SK-N-SH (cell line): ENCODE results near the gene DCAF17. TPM values are rescaled to one million over a fixed set of nuclear protein-coding genes. Genes with fewer than 3 reads are reported as not detected.

ENCODE experiments used
- CTCF ChIA-PET: fragments of 300-600, 350-600 bp; formaldehyde crosslinking; extraction: SDS; loops from one replicate; lab custom pipeline; 2021; lab: Yijun Ruan, JAX
- POLR2A ChIA-PET: fragments of 350-600 bp; sonication (Branson Sonifier 250); formaldehyde crosslinking; extraction: SDS; loops from one replicate; lab custom pipeline; 2020; ENCODE audit warnings: antibody characterized with exemption, inconsistent platforms; lab: Yijun Ruan, JAX
- DNase-seq: peaks from one replicate; pipeline ENCODE4 v3.0.0; 2012
- H2AFZ ChIP-seq: fragments of 200-600 bp; sonication (generic); 2 replicates; pipeline ENCODE4 v1.8.1; 2016; ENCODE audit warnings: antibody characterized with exemption, mild to moderate bottlenecking, low read depth
- H3F3A ChIP-seq: fragments of 200-600 bp; sonication (generic); replicated peaks from 2 replicates; pipeline ENCODE3; 2016; ENCODE audit warnings: antibody characterized with exemption, mild to moderate bottlenecking; ENCODE audit not compliant: insufficient read depth
- H3K27ac ChIP-seq, 2 experiments: fragments of 200-500 bp in 1 of 2; fragments of 200-600 bp in 1 of 2; sonication (Bioruptor generic) in 1 of 2; sonication (generic), shearing (Covaris generic) in 1 of 2; 2 replicates each; pipeline versions ENCODE4 v1.5.1 to v1.6.1; 2014 to 2016; ENCODE audit warnings: low read depth in 2 of 2, inconsistent platforms in 1 of 2, low read length in 1 of 2, mild to moderate bottlenecking in 1 of 2, mixed read lengths in 1 of 2
- H3K27me3 ChIP-seq: fragments of 200-600 bp; sonication (generic), shearing (Covaris generic); 2 replicates; pipeline ENCODE4 v1.6.1; 2016; ENCODE audit warnings: mixed run types; ENCODE audit not compliant: insufficient read depth
- H3K36me3 ChIP-seq, 2 experiments: fragments of 200-500 bp in 1 of 2; fragments of 200-600 bp in 1 of 2; sonication (Bioruptor generic) in 1 of 2; sonication (generic) in 1 of 2; replicated peaks in 1 of 2; 2 replicates each; pipeline versions ENCODE3 to v1.5.1; 2014 to 2016; ENCODE audit warnings: low read length in 1 of 2, mild to moderate bottlenecking in 1 of 2; ENCODE audit not compliant: insufficient read depth in 2 of 2, control insufficient read depth in 1 of 2
- H3K4me1 ChIP-seq, 2 experiments: fragments of 200-500 bp in 1 of 2; fragments of 200-600 bp in 1 of 2; sonication (Bioruptor generic) in 1 of 2; sonication (generic), shearing (Covaris generic) in 1 of 2; 2 replicates each; pipeline versions ENCODE4 v1.5.1 to v1.6.1; 2014 to 2016; ENCODE audit warnings: low read depth in 1 of 2, low read length in 1 of 2, mixed run types in 1 of 2; ENCODE audit not compliant: insufficient read depth in 2 of 2, control insufficient read depth in 1 of 2
- H3K4me2 ChIP-seq: fragments of 200-600 bp; sonication (generic), shearing (Covaris generic); 2 replicates; pipeline ENCODE4 v1.6.1; 2017; ENCODE audit warnings: mixed run types
- H3K4me3 ChIP-seq, 2 experiments: fragments of 200-500 bp in 1 of 2; fragments of 200-600 bp in 1 of 2; sonication (Bioruptor generic) in 1 of 2; sonication (generic), shearing (Covaris generic) in 1 of 2; 2 replicates each; pipeline versions ENCODE4 v1.5.1 to v1.8.1; 2014 to 2016; ENCODE audit warnings: low read depth in 2 of 2, inconsistent platforms in 1 of 2, low read length in 1 of 2, mild to moderate bottlenecking in 1 of 2, mixed read lengths in 1 of 2, moderate library complexity in 1 of 2
- H3K79me2 ChIP-seq: fragments of 200-600 bp; sonication (generic); 2 replicates; pipeline ENCODE4 v1.8.1; 2017; ENCODE audit warnings: mild to moderate bottlenecking; ENCODE audit not compliant: insufficient read depth
- H3K9ac ChIP-seq: fragments of 200-600 bp; sonication (generic); 2 replicates; pipeline ENCODE4 v1.6.1; 2017; ENCODE audit warnings: mixed run types
- H3K9me2 ChIP-seq: fragments of 200-600 bp; sonication (generic); 2 replicates; pipeline ENCODE4 v1.6.1; 2017; ENCODE audit warnings: mixed run types
- H3K9me3 ChIP-seq: fragments of 200-600 bp; sonication (generic); 2 replicates; pipeline ENCODE4 v1.6.1; 2017; ENCODE audit warnings: mixed run types, mild to moderate bottlenecking, moderate library complexity
- H4K20me1 ChIP-seq: fragments of 200-600 bp; sonication (generic); 2 replicates; pipeline ENCODE4 v1.6.1; 2017; ENCODE audit warnings: mild to moderate bottlenecking, mixed run types; ENCODE audit not compliant: insufficient read depth
- CHD2 ChIP-seq: fragments of 150-350 bp; IDR thresholded peaks from 2 replicates; pipeline ENCODE4 v1.6.1; 2018; ENCODE audit warnings: low read length; ENCODE audit not compliant: partially characterized antibody
- EP300 ChIP-seq, 2 experiments: IDR thresholded peaks; 2 replicates each; pipeline versions ENCODE4 v1.4.0 to v1.6.1; 2012; ENCODE audit warnings: borderline replicate concordance in 1 of 2, low read depth in 1 of 2, low read length in 1 of 2
- EZH2phosphoT487 ChIP-seq: fragments of 200-600 bp; sonication (generic); IDR thresholded peaks from 2 replicates; pipeline ENCODE4 v1.6.1; 2017; ENCODE audit warnings: low read depth, mixed run types, mild to moderate bottlenecking, antibody characterized with exemption, moderate library complexity, borderline replicate concordance
- MXI1 ChIP-seq: IDR thresholded peaks from 2 replicates; pipeline ENCODE4 v1.6.1; 2012; ENCODE audit warnings: mild to moderate bottlenecking, low read depth, low read length, improper control_type of control experiment
- RAD21 ChIP-seq: IDR thresholded peaks from 2 replicates; pipeline ENCODE4 v1.6.1; 2012; ENCODE audit warnings: mild to moderate bottlenecking, low read length
- REST ChIP-seq: IDR thresholded peaks from 2 replicates; pipeline ENCODE4 v1.6.1; 2012; ENCODE audit warnings: mild to moderate bottlenecking, low read depth, low read length, moderate library complexity
- RXRA ChIP-seq: IDR thresholded peaks from 2 replicates; pipeline ENCODE4 v1.4.0; 2012; ENCODE audit warnings: low read depth, mild to moderate bottlenecking, borderline replicate concordance
- SIN3A ChIP-seq: IDR thresholded peaks from 2 replicates; pipeline ENCODE4 v1.6.1; 2012; ENCODE audit warnings: low read depth, mild to moderate bottlenecking, low read length, moderate library complexity, borderline replicate concordance
- TCF12 ChIP-seq: IDR thresholded peaks from 2 replicates; pipeline ENCODE4 v1.4.0; 2012
- USF1 ChIP-seq: IDR thresholded peaks from 2 replicates; pipeline ENCODE4 v1.4.0; 2012; ENCODE audit warnings: low read depth, borderline replicate concordance
- USF2 ChIP-seq: fragments of 150-350 bp; IDR thresholded peaks from 2 replicates; pipeline ENCODE4 v1.6.1; 2017; ENCODE audit warnings: antibody characterized with exemption, low read length, low read depth, borderline replicate concordance
- YY1 ChIP-seq: IDR thresholded peaks from 2 replicates; pipeline ENCODE4 v1.4.0; 2012; ENCODE audit warnings: low read depth, mild to moderate bottlenecking
- polyA plus RNA-seq, 3 experiments: library from polyadenylated mRNA; depleted of rRNA; stranded (reverse); fragments of >200 nt; gene quantifications; 2 replicates each; pipeline ENCODE4 v1.2.3, GENCODE V29; 2012
- TF ChIP-seq, protein P1 (sequence below): IDR thresholded peaks from 2 replicates; pipeline ENCODE4 v1.4.0; 2012; ENCODE audit warnings: low read depth, borderline replicate concordance
- TF ChIP-seq, protein P2 (sequence below): fragments of 150-350 bp; IDR thresholded peaks from 2 replicates; pipeline ENCODE4 v1.6.1; 2016; ENCODE audit warnings: mild to moderate bottlenecking, low read depth, low read length

The DCAF17 gene
- polyA plus RNA-seq, 1 of the 3 experiments (the other 2 are of a cell fraction): 4.9 TPM

- TF ChIP-seq, protein P1, sequence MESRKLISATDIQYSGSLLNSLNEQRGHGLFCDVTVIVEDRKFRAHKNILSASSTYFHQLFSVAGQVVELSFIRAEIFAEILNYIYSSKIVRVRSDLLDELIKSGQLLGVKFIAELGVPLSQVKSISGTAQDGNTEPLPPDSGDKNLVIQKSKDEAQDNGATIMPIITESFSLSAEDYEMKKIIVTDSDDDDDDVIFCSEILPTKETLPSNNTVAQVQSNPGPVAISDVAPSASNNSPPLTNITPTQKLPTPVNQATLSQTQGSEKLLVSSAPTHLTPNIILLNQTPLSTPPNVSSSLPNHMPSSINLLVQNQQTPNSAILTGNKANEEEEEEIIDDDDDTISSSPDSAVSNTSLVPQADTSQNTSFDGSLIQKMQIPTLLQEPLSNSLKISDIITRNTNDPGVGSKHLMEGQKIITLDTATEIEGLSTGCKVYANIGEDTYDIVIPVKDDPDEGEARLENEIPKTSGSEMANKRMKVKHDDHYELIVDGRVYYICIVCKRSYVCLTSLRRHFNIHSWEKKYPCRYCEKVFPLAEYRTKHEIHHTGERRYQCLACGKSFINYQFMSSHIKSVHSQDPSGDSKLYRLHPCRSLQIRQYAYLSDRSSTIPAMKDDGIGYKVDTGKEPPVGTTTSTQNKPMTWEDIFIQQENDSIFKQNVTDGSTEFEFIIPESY: no peak
- TF ChIP-seq EP300 (IDR thresholded peaks at IDR 0.05; ENCODE audit: borderline replicate concordance in 1 of 2, low read depth in 1 of 2, low read length in 1 of 2) (no peak), RAD21 (no peak), EZH2phosphoT487 (no peak), SIN3A (no peak)
Measured at GRCh38 chr2:171394164-171394740, 39.8 kb upstream of the DCAF17 start (continued).

GRCh38 chr2:171399292-171399691 is 34.7 kb upstream of the DCAF17 start:
- no peak for TF ChIP-seq EZH2phosphoT487
- TF ChIP-seq USF2: no peak
- TF ChIP-seq TCF12: no peak
- no peak for TF ChIP-seq USF1
- TF ChIP-seq MXI1: no peak
- no peak for TF ChIP-seq REST
- TF ChIP-seq, protein P2, sequence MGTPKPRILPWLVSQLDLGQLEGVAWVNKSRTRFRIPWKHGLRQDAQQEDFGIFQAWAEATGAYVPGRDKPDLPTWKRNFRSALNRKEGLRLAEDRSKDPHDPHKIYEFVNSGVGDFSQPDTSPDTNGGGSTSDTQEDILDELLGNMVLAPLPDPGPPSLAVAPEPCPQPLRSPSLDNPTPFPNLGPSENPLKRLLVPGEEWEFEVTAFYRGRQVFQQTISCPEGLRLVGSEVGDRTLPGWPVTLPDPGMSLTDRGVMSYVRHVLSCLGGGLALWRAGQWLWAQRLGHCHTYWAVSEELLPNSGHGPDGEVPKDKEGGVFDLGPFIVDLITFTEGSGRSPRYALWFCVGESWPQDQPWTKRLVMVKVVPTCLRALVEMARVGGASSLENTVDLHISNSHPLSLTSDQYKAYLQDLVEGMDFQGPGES: no peak
- no peak for TF ChIP-seq YY1
- no peak for TF ChIP-seq RXRA
- TF ChIP-seq CHD2: no peak
- DNase-seq: no peak
- no peak overlapping the region for H3K27ac ChIP-seq
- no peaks in the 10 kb centered on the region for H3K9me2 ChIP-seq
- POLR2A ChIA-PET: no interaction called here
- CTCF ChIA-PET: no interaction called here
- H3K4me1 ChIP-seq: peaks cover 0 to 5% of the 10 kb centered on the region in 2 experiments; a peak in 1 of 4 replicates
- H3K9ac ChIP-seq: no peak overlapping the region
- H3F3A ChIP-seq: peaks cover 13% of the 10 kb centered on the region
- H2AFZ ChIP-seq: no peak overlapping the region
- H3K36me3 ChIP-seq: peaks cover 0 to 2% of the 10 kb centered on the region in 2 experiments
- no peaks in the 10 kb centered on the region for H4K20me1 ChIP-seq
- H3K79me2 ChIP-seq: peaks cover 9% of the 10 kb centered on the region; the same call in 1 of the 2 replicates
- peaks cover 14% of the 10 kb centered on the region; the same call in 1 of the 2 replicates for H3K9me3 ChIP-seq
- no peaks in the 10 kb centered on the region for H3K27me3 ChIP-seq
- H3K4me3 ChIP-seq: no peak overlapping the region
- H3K4me2 ChIP-seq: no peak overlapping the region
